ENCODE measurements around the gene VOPP1.

The VOPP1 gene

DNA sequence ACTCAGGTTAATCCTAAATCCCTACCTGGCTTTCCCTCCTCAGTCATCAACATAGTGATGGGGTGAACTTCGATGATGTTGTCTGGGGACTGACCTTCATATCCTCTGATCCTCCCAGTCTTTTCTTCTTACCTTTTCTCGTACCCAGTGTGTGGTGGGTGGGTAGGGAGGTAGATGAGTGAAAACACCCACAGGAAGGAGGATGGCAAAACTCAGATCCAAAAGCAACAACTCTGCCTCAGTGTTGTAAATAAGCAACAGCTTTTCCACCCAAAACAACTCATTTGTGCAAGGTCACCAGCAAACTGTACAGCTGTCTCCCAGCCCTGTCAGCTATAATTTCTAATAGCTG lies 38.6 kb downstream of the VOPP1 start:
- no peak for DNase-seq (ENCODE audit: low read depth)
- TF ChIP-seq, protein P1, sequence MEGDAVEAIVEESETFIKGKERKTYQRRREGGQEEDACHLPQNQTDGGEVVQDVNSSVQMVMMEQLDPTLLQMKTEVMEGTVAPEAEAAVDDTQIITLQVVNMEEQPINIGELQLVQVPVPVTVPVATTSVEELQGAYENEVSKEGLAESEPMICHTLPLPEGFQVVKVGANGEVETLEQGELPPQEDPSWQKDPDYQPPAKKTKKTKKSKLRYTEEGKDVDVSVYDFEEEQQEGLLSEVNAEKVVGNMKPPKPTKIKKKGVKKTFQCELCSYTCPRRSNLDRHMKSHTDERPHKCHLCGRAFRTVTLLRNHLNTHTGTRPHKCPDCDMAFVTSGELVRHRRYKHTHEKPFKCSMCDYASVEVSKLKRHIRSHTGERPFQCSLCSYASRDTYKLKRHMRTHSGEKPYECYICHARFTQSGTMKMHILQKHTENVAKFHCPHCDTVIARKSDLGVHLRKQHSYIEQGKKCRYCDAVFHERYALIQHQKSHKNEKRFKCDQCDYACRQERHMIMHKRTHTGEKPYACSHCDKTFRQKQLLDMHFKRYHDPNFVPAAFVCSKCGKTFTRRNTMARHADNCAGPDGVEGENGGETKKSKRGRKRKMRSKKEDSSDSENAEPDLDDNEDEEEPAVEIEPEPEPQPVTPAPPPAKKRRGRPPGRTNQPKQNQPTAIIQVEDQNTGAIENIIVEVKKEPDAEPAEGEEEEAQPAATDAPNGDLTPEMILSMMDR (IDR thresholded peaks at IDR 0.05; ENCODE audit: low read depth, low read length, missing control alignments), result no peak
- H3K4me3 ChIP-seq (ENCODE audit: low read depth, low read length), result no peak overlapping the region
- in situ Hi-C loops (cut with HindIII; ENCODE audit: low sequenced_read_pairs), result no loop called here

DNA sequence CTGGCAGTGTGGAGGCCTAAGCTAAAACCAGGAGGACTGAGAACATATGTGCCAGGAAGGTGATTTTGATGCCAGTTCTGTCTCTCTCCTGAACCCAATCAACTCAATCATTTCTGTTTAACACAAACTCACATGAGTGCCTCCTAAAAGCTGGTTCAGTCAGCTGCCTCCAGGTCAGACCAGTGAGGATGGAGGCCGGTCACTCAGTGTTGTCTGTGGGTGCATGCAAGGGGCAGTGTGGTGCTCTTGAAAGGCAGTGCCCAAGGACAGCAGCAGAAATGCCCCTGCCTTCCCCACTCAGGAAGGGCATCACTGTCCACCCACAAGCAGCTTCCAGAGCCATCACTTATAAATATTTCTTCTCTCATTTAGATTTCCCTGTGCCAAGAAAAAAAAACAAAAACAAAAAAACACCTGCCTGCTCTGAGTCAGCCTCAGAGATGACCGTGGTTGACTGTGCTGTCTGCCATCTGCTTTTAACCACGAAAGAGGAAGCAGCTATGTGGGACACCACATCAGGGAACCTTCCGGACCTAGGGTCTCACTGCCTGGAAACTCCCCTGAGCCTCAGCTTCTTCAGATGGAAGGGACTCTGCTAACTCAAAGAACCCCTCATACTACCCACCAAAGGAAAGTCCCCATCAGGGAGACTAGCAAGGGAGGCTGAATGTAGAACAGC lies 39.1 kb downstream of the VOPP1 start:
- in situ Hi-C loops (cut with HindIII; ENCODE audit: low sequenced_read_pairs), result no loop called here
- TF ChIP-seq, protein P1 (IDR thresholded peaks at IDR 0.05; ENCODE audit: low read depth, low read length, missing control alignments), result no peak
- no peak overlapping the region for H3K4me3 ChIP-seq (ENCODE audit: low read depth, low read length)
- DNase-seq (ENCODE audit: low read depth), result no peak

DNA sequence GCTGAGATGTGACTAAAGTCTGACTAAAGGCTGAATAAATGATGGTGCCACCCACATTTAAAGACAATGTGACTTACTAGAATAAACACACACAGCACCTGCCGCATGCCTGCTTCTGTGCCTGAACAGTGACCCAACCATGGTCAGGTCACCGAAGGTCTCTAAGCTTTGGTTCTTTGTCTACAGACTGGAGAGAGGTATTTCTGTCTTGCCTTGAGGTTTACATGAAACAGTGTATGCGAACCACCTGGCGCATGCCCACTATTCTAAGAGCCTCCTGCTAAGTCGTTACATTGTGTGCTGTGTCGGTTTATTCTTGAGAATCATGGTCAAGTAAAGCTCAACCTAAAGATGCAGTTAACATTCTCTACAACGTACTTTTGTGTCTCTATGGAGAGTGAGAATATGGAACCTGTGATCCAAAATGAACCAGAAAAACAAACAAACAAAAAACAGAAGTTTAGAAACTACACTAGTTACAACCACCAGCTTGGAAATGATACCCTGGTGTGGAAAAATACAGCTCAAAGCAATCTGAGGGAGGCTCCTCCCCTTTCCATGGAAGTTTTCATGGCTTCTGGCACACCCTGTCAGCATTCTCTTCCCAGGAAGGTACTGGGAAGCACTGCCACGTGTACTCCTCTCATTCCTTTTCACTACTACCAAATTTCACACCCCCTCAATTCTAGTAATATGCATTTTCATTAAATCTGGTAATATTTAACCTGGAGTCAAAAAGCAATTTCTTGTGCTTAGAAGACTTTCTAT lies 40.0 kb downstream of the VOPP1 start:
- in situ Hi-C loops (cut with HindIII; ENCODE audit: low sequenced_read_pairs), result no loop called here
- TF ChIP-seq, protein P1 (IDR thresholded peaks at IDR 0.05; ENCODE audit: low read depth, low read length, missing control alignments), result no peak
- no peak overlapping the region for H3K4me3 ChIP-seq (ENCODE audit: low read depth, low read length)
- no peak for DNase-seq (ENCODE audit: low read depth)

DNA sequence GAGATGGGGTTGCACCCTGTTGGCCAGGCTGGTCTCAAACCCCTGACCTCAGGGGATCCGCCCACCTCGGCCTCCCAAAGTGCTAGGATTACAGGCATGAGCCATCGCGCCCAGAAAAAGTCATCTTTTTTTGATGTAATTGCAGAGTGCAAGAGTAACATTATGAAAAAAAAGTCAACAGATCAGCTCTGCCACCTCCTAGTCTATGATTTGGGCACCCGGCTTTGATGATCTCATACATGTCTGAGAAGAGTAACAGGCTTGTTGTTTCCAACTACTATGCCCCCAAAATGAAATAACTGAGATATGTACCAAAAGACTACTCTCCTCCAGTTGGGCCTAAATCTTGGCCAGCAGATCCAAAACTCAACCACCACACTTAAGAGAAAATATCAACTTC lies 40.8 kb downstream of the VOPP1 start:
- H3K4me3 ChIP-seq (ENCODE audit: low read depth, low read length), result no peak overlapping the region
- in situ Hi-C loops (cut with HindIII; ENCODE audit: low sequenced_read_pairs), result no loop called here
- TF ChIP-seq, protein P1 (IDR thresholded peaks at IDR 0.05; ENCODE audit: low read depth, low read length, missing control alignments), result no peak
- DNase-seq (ENCODE audit: low read depth), result no peak

DNA sequence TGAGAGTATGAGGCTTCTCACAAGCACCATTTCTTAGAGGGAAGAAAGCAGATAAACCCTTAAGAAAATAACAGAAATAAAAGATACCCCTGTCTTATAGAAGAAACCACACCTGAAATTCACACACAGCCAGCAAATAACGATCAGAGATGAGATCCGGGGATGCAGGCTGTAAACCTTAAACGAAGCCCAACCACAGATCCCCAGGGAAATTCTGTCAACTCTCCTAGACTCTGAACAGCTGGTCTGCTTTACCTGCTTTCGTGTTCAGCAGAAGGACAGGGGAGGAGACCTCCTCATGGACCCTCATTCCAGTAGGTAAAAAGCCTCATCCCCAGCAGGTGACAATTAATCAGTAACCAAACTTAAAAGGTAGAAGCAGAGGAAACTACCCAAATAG lies 45.0 kb downstream of the VOPP1 start:
- TF ChIP-seq, protein P1 (IDR thresholded peaks at IDR 0.05; ENCODE audit: low read depth, low read length, missing control alignments), result no peak
- DNase-seq (ENCODE audit: low read depth), result no peak
- no peak overlapping the region for H3K4me3 ChIP-seq (ENCODE audit: low read depth, low read length)
- in situ Hi-C loops (cut with HindIII; ENCODE audit: low sequenced_read_pairs), result no loop called here

DNA sequence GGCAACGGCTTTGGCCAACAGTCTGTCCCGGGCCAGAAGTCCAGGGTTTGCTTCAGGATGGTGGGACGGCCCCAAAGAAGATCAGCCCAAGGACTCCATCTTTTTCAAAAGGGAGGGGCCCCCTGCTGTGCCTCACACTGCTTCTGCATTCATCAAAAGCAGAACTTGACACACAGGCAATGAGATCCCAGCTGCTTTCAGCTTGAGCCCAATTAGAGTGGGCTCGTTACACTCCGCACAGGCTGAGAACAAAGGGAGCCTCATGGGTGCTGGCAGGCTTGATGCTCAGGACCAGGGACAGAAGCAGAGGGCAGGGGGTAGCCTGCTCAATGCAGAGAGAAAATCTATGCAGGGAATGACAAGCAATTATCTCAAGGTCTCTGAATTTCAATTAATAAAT lies 45.5 kb downstream of the VOPP1 start:
- H3K4me3 ChIP-seq (ENCODE audit: low read depth, low read length), result no peak overlapping the region
- in situ Hi-C loops (cut with HindIII; ENCODE audit: low sequenced_read_pairs), result no loop called here
- no peak for DNase-seq (ENCODE audit: low read depth)
- TF ChIP-seq, protein P1 (IDR thresholded peaks at IDR 0.05; ENCODE audit: low read depth, low read length, missing control alignments), result no peak
